Measurements from ENCODE around the gene FCHSD2.

FCHSD2 gene

GRCh38 chr11:72836111-72836510 lies 306.0 kb downstream of the FCHSD2 start:
- no peaks in the 10 kb centered on the region for H3K9me3 ChIP-seq (ENCODE audit: low read length)
- no peaks in the 10 kb centered on the region for H3K4me1 ChIP-seq (ENCODE audit: insufficient read depth, low read length, severe bottlenecking)
- no peak overlapping the region for H3K27ac ChIP-seq (ENCODE audit: low read depth, low read length, poor library complexity, severe bottlenecking)
- TF ChIP-seq CTCF (IDR thresholded peaks at IDR 0.05; ENCODE audit: low read length) (no peak), EZH2 (IDR thresholded peaks at IDR 0.05; ENCODE audit: borderline replicate concordance, low read length) (no peak)
- no peaks in the 10 kb centered on the region for H3K27me3 ChIP-seq (ENCODE audit: insufficient read depth, low read length)
- H4K20me1 ChIP-seq (ENCODE audit: insufficient read depth, low read length) = no peaks in the 10 kb centered on the region
- no peak overlapping the region for H2AFZ ChIP-seq (ENCODE audit: low read length)
- H3K9ac ChIP-seq (ENCODE audit: low read length) = no peak overlapping the region
- no peak overlapping the region for H3K4me3 ChIP-seq (ENCODE audit: low read depth, low read length, poor library complexity, severe bottlenecking)
- H3K36me3 ChIP-seq (ENCODE audit: insufficient read depth, low read length) = peaks cover 58% of the 10 kb centered on the region
- no peaks in the 10 kb centered on the region for H3K79me2 ChIP-seq (ENCODE audit: insufficient read depth, low read length)
- no peaks in the 10 kb centered on the region for H3F3A ChIP-seq (ENCODE audit: insufficient read depth, low read length)
- no peak overlapping the region for H3K4me2 ChIP-seq (ENCODE audit: low read length)
- H3K9me2 ChIP-seq (ENCODE audit: low read depth, low read length) = no peaks in the 10 kb centered on the region

- Histone ChIP-seq H3F3A (ENCODE audit: insufficient read depth, low read length) (no peaks in the 10 kb centered on the region), H3K4me3 (ENCODE audit: low read depth, low read length, poor library complexity, severe bottlenecking) (no peak overlapping the region), H3K4me2 (ENCODE audit: low read length) (no peak overlapping the region), H3K79me2 (ENCODE audit: insufficient read depth, low read length) (no peaks in the 10 kb centered on the region), H3K9ac (ENCODE audit: low read length) (no peak overlapping the region), H3K36me3 (ENCODE audit: insufficient read depth, low read length) (peaks cover 50% of the 10 kb centered on the region; the same call in 1 of the 2 replicates), H4K20me1 (ENCODE audit: insufficient read depth, low read length) (no peaks in the 10 kb centered on the region), H3K9me3 (ENCODE audit: low read length) (no peaks in the 10 kb centered on the region), H2AFZ (ENCODE audit: low read length) (no peak overlapping the region), H3K9me2 (ENCODE audit: low read depth, low read length) (no peaks in the 10 kb centered on the region), H3K4me1 (ENCODE audit: insufficient read depth, low read length, severe bottlenecking) (no peaks in the 10 kb centered on the region), H3K27me3 (ENCODE audit: insufficient read depth, low read length) (no peaks in the 10 kb centered on the region), H3K27ac (ENCODE audit: low read depth, low read length, poor library complexity, severe bottlenecking) (no peak overlapping the region)
- no peak for TF ChIP-seq CTCF (IDR thresholded peaks at IDR 0.05; ENCODE audit: low read length)
- no peak for TF ChIP-seq EZH2 (IDR thresholded peaks at IDR 0.05; ENCODE audit: borderline replicate concordance, low read length)
Measured at GRCh38 chr11:72834905-72835304, 307.2 kb downstream of the FCHSD2 start.

GRCh38 chr11:72833811-72834493 lies 308.2 kb downstream of the FCHSD2 start:
- H3F3A ChIP-seq (ENCODE audit: insufficient read depth, low read length) = no peaks in the 10 kb centered on the region
- H3K9ac ChIP-seq (ENCODE audit: low read length) = no peak overlapping the region
- no peak overlapping the region for H3K4me3 ChIP-seq (ENCODE audit: low read depth, low read length, poor library complexity, severe bottlenecking)
- no peaks in the 10 kb centered on the region for H3K27me3 ChIP-seq (ENCODE audit: insufficient read depth, low read length)
- no peaks in the 10 kb centered on the region for H3K9me3 ChIP-seq (ENCODE audit: low read length)
- no peak overlapping the region for H3K27ac ChIP-seq (ENCODE audit: low read depth, low read length, poor library complexity, severe bottlenecking)
- no peak overlapping the region for H2AFZ ChIP-seq (ENCODE audit: low read length)
- TF ChIP-seq EZH2 (IDR thresholded peaks at IDR 0.05; ENCODE audit: borderline replicate concordance, low read length) (no peak), CTCF (IDR thresholded peaks at IDR 0.05; ENCODE audit: low read length) (no peak)
- no peaks in the 10 kb centered on the region for H3K79me2 ChIP-seq (ENCODE audit: insufficient read depth, low read length)
- peaks cover 42% of the 10 kb centered on the region; the same call in 1 of the 2 replicates for H3K36me3 ChIP-seq (ENCODE audit: insufficient read depth, low read length)
- no peaks in the 10 kb centered on the region for H4K20me1 ChIP-seq (ENCODE audit: insufficient read depth, low read length)
- no peaks in the 10 kb centered on the region for H3K9me2 ChIP-seq (ENCODE audit: low read depth, low read length)
- no peaks in the 10 kb centered on the region for H3K4me1 ChIP-seq (ENCODE audit: insufficient read depth, low read length, severe bottlenecking)
- H3K4me2 ChIP-seq (ENCODE audit: low read length) = no peak overlapping the region

Measured in OCI-LY1 (cell line).